Measurements from ENCODE around the gene PSMG4. TPM values are rescaled to one million over a fixed set of nuclear protein-coding genes. Genes with fewer than 3 reads are reported as not detected.

Gene PSMG4
- total RNA-seq, 1 donor from 2014 or later, result 30.5 TPM

DNA sequence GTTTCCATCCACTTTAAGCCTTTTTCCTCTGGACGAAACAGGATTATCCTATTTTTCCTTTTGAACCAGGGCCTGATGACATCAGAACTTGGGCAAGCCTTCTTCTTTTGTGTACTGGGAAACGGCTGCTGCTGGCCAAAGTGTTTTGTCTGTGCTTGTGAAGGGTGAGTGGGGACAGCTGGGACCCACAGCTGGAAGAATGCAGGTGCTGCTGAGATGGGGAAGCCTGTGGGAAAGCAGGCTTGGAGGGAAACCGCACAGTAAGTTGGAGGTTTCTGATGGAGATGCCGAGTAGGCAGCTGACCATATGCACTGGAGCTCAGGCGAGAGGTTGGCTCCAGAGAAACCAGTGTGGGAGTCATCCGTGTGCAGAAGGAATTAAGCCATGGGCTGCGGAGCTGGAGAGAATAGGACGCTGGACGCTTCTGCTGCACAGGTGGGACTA lies 8.5 kb upstream of the PSMG4 start:
- DNase-seq (ENCODE audit: extremely low read depth, low read depth, low spot score), result no peak

- peak; percentile 36 for DNase-seq (ENCODE audit: extremely low read depth, low read depth, low spot score)
Observed at GRCh38 chr6:3251462-3252314, 7.1 kb upstream of the PSMG4 start.

- DNase-seq (ENCODE audit: extremely low read depth, low read depth, low spot score), result no peak
Observed at GRCh38 chr6:3252369-3252768, 6.4 kb upstream of the PSMG4 start.

- no peak for DNase-seq (ENCODE audit: extremely low read depth, low read depth, low spot score)
Observed at GRCh38 chr6:3252861-3253596, 5.7 kb upstream of the PSMG4 start.

- no peak for DNase-seq (ENCODE audit: extremely low read depth, low read depth, low spot score)
Observed at GRCh38 chr6:3253597-3253961, 5.2 kb upstream of the PSMG4 start.

GRCh38 chr6:3258201-3258600 lies 546 bp upstream of the PSMG4 start:
- no peak for DNase-seq (ENCODE audit: extremely low read depth, low read depth, low spot score)

DNA sequence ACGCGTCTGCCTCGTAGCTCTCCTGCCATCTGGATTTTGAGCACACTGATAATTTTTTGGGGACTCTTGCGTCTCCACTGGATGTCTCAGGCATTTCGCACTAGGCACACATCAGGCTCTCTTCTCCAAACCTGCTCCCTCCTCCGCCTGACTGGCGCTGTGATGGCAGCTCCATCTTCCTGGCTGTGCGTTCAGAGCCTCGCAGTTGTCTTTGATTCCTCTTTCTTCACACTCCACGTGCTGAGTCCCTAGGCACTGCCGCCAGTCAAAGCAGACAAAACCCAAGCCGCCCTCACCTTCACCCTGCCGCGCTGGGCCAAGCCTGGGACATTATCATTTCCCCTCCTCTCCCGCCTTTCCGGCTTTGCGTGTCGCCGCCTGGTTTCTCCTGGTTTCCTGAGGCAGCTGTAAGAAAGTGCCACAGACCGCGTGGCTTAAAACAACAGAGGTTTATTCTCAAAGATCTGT lies 778 bp downstream of the PSMG4 start:
- DNase-seq (ENCODE audit: extremely low read depth, low read depth, low spot score), result no peak

DNA sequence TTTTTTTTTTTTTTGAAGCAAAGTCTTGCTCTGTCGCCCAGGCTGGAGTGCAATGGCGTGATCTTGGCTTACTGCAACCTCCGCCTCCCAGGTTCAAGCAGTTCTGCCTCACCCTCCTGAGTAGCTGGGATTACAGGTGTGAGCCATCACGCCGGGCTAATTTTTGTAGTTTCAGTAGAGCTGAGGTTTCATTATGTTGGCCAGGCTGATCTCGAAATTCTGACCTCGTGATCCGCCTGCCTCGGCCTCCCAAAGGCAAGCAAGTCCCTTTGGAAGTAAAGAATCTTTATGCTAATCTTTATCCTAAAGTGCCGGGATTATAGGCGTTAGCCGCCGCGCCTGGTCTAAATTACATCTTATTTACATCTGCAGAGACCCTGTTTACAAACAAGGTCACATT lies 1.5 kb downstream of the PSMG4 start:
- DNase-seq (ENCODE audit: extremely low read depth, low read depth, low spot score), result no peak

DNA sequence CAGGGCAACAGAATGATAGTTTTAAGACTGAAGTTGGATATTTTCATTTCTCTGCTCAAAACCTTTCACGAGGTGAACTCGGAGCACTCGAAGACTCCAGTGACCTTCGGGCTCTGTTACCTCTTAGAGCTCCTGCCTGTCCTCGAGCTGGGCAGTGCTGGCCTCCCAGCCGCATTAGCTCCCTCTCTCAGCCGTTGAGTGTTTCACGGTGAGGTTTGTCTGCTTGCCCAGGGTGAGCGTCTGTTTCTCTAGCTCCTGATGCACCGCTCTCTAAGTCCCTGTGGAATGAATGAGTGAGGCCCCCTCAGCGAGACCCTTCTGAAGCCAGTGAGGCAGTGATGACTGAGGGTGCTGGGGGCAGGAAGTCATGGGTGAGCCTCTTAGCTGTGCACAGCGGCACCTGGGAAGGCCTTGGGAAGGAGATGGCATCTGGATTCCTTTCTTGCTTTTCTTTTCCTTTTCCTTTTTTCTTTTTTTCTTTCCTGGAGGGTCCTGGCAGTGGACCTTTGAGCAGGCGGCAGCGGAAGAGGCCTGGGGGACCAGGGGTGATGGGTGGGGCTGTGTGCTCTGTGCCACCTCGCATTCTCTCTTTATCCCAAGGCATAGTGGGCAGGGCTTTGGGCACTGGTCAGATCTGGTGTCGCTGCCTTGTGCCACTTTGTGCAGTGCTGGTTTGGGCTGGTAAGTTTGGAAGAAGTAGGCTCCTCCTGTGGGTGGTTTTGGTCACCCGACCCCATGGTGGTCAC lies 2.2 kb downstream of the PSMG4 start:
- DNase-seq (ENCODE audit: extremely low read depth, low read depth, low spot score), result no peak

- no peak for DNase-seq (ENCODE audit: extremely low read depth, low read depth, low spot score)
Observed at GRCh38 chr6:3261518-3261820, 2.7 kb downstream of the PSMG4 start.

- DNase-seq (ENCODE audit: extremely low read depth, low read depth, low spot score), result no peak
Observed at GRCh38 chr6:3261921-3262320, 3.2 kb downstream of the PSMG4 start.

DNA sequence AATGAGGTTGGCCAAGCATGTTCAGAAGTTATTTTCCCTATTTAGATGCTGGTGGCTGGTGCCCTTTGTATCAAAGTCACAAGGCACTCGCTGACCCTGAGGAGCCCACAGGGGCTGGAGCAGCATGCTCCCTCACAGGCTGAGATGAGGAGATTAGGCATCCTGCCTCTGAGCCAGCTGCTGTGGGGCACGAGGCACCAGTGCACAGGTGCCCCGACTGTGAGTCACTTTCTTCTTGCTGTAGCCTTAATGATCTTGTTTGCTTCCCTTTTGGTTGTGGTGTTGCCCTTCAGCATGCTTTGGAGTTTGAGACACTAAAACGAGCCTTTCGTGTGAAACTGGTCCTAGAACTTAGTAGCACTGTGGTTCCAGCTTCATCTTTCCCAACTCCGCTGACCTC lies 4.3 kb downstream of the PSMG4 start:
- DNase-seq (ENCODE audit: extremely low read depth, low read depth, low spot score), result no peak

- DNase-seq (ENCODE audit: extremely low read depth, low read depth, low spot score), result no peak
Observed at GRCh38 chr6:3264356-3264755, 5.6 kb downstream of the PSMG4 start.

DNA sequence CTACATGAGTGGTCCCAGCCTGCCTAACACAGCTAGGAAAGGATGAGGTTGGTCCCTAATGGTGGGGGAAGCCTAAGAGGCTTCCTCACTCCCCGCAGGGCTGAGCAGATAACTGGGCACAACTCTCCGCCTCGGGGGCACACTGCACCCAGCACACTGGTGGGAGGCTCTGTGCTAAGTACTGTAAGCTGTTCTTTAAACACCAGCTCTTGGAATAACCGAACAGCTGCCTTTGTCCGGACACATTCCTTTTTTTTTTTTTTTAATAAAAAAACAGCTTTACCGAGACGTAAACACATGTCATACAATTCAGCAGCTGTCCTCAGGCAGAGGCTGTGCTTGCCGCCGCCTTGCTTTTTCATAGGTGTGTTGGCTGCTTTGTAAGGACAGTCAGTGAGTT lies 6.9 kb downstream of the PSMG4 start:
- no peak for DNase-seq (ENCODE audit: extremely low read depth, low read depth, low spot score)

- DNase-seq (ENCODE audit: extremely low read depth, low read depth, low spot score), result no peak
Observed at GRCh38 chr6:3266170-3266569, 7.4 kb downstream of the PSMG4 start.

GRCh38 chr6:3267162-3267561 lies 8.4 kb downstream of the PSMG4 start:
- no peak for DNase-seq (ENCODE audit: extremely low read depth, low read depth, low spot score)

DNA sequence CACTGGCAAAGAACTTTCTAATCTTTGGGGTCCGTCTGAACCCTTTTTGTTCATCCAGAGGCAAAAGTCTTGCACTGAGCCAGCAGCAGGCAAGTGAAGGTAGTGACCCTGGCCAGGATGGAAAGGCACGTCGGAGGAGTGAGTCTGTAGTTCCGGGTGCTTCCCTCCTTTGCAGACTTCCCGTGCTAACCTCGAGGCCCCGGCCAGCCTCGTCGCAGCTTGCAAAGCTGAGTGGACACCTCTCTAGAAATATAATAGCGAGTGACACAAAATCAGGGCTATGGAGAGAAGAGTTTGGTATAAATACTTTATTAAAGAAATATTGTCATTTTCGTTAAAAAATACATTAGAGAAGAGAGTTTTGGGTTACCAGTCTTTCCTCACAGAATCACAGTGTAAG lies 9.9 kb downstream of the PSMG4 start:
- no peak for DNase-seq (ENCODE audit: extremely low read depth, low read depth, low spot score)

DNA sequence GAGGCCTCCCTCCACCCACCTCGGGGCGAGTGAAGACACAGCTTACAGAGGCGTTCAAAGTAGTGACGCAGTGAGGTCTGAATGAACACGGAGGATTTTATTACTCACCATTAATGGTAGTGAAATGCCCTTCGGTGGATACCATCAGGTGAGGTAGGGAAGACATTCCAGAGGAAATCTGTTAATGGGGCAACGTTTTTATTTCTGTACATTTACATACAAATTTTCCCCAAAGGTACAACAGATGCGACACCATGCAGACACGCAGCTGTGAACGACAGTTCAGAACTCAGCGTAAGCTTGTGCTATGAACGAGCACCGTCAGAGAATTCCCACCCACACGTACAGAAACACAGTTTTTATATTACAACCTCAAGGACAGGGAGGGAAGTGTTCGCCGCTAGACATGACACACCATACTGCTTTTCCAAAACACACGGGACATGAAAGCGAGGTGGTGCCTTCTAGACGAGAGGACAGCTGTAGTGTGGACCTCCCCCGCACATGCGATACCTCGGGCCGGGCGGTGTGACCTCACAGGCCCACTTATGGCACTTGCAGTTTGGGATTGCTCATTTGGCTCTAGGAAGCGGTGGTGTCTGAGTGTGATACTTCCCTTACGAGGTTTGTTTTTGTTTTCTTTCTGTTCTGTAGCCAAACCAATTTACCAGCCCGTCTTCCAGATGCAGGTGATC lies 10.7 kb downstream of the PSMG4 start:
- DNase-seq (ENCODE audit: extremely low read depth, low read depth, low spot score), result no peak

- DNase-seq (ENCODE audit: extremely low read depth, low read depth, low spot score), result no peak
Observed at GRCh38 chr6:3270258-3270657, 11.5 kb downstream of the PSMG4 start.

GRCh38 chr6:3271756-3272155 lies 13.0 kb downstream of the PSMG4 start:
- no peak for DNase-seq (ENCODE audit: extremely low read depth, low read depth, low spot score)
